HL-60 (cell line): ENCODE results near the gene TEX50.
"Not testable (repeated sequence)": the region's sequence is repeated elsewhere in the genome, so short reads cannot be mapped to it uniquely, and the experiment has no call there.

Experiments
- DNase-seq, 2 experiments: peaks; one replicate each; pipeline ENCODE4 v3.0.0-alpha.2; 2010 to 2020; ENCODE audit warnings: low read depth in 1 of 2, low spot score in 1 of 2
- H3K27ac ChIP-seq: fragments of 250-450 bp; sonication (Bioruptor Pico); replicated peaks from 2 replicates; pipeline ENCODE4 v1.5.1; 2020; ENCODE audit warnings: mild to moderate bottlenecking, moderate library complexity
- H3K27me3 ChIP-seq: fragments of 250-450 bp; sonication (Bioruptor Pico); 2 replicates; pipeline ENCODE4 v1.5.1; 2021; ENCODE audit warnings: mild to moderate bottlenecking, moderate library complexity; ENCODE audit not compliant: insufficient read depth, poor library complexity, severe bottlenecking
- H3K4me3 ChIP-seq: replicated peaks from 2 replicates; pipeline ENCODE4 v1.5.1; 2011; ENCODE audit warnings: mild to moderate bottlenecking, control low read depth, low read length; ENCODE audit not compliant: insufficient read depth
- CTCF ChIP-seq: IDR thresholded peaks from one replicate; pipeline ENCODE4 v1.5.1; 2011; ENCODE audit warnings: low read length, control low read depth, inconsistent platforms; ENCODE audit not compliant: insufficient read depth
- GABPA ChIP-seq: IDR thresholded peaks from 2 replicates; pipeline ENCODE4 v1.6.1; 2012; ENCODE audit warnings: low read depth
- POLR2AphosphoS5 ChIP-seq: IDR thresholded peaks from 2 replicates; pipeline ENCODE4 v1.6.1; 2012; ENCODE audit warnings: low read depth
- REST ChIP-seq: IDR thresholded peaks from 2 replicates; pipeline ENCODE4 v1.6.1; 2012; ENCODE audit warnings: low read depth; ENCODE audit not compliant: insufficient replicate concordance
- SPI1 ChIP-seq: IDR thresholded peaks from 2 replicates; pipeline ENCODE4 v1.6.1; 2012; ENCODE audit warnings: low read depth, mild to moderate bottlenecking, borderline replicate concordance

The TEX50 gene

GRCh38 chr1:173639102-173639501 is 4.0 kb downstream of the TEX50 start:
- H3K4me3 ChIP-seq: no peak overlapping the region
- TF ChIP-seq CTCF (no peak), REST (no peak), SPI1 (no peak)
- no peaks in the 10 kb centered on the region for H3K27me3 ChIP-seq
- H3K27ac ChIP-seq: no peak overlapping the region
- DNase-seq: no peak

DNA sequence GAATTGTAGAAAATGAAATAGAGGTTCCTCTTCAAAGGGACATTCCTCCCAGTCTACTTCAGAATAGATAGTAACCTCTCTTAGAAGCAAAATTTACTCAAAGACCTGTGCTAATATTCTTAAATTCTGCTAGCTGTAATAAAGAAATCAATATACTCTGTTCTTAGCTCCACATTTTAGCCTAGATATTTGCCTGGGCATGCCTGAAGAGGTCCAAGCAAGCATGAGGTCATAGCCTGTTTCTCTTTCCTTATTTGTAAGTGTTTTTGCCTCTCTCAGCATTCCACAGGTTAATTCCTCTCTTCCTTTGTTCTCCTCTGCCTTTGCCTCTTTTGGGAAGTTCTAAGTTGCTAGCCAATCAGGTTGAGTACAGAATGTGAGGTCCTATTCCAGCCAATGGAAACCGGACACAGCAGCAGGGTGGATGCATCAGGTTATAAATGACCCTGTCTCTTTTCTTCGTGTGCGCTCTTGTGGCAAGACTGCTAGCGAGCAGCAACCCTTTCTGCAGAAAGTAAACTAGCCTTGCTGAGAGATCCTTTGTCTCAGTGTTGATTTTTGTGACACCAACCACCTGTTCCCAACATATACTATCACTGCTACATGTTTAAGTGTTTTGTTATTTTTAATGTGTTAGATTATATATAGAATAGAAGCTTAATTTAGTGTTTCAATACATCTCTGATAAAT is 7.5 kb downstream of the TEX50 start:
- not testable (repeated sequence) for H3K27me3 ChIP-seq, H3K4me3 ChIP-seq, H3K27ac ChIP-seq, DNase-seq

DNA sequence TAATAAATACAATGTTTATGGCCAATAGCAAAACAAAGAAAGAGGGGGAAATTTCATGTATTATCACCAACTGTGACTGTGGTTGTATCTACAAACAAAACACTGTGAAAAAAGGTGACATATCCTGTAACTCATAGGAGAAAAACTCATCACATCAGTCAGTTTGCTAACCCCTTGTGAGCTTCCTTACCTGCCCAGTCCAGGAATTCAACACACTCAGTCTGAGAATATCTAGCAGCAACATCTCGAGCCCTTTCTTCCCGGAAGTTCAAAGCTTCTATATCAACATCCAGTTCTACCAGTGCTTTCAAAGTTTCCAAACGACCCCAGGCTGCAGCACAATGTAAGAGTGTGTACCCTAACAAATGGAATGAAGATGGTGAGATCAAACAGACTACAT is 11.5 kb downstream of the TEX50 start:
- TF ChIP-seq CTCF (no peak), REST (no peak), SPI1 (no peak), GABPA (no peak), POLR2AphosphoS5 (no peak)
- Histone ChIP-seq H3K27ac (no peak overlapping the region), H3K4me3 (no peak overlapping the region), H3K27me3 (no peaks in the 10 kb centered on the region)
- no peak for DNase-seq

DNA sequence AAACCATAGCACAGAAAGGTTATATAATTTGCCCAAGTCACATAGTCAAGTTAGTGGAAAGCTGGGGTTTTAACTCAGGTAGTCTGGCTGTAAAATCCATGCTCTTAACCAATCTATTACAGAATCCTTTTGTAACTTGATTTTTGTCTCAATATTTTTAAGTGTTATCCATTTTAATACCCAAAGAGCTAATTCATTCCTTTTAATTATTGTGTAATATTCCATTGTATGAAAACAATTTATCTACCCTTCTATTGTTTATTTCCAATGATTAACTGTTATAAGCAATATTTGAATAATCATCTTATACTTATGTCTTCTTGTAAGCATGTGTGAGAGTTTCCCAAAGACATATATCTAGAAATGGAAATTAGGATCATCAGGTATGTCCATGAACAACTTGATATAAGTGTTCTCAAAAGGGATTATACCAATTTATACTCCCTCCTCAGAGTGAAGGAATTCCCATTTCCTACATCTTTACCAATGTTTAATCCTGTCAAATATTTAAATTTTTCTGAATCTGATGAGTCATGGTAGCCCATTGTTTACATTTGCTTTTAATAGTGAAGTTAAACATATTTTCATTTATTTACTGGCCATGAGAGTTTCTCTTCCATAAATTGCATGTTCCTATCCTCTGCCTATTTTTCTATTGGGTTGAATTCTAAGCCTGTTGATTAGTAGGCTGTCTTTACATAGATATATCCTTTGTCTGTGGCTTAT is 13.9 kb downstream of the TEX50 start:
- TF ChIP-seq CTCF (no peak), SPI1 (no peak), POLR2AphosphoS5 (no peak)

More for the DNA sequence above, 13.9 kb downstream of the TEX50 start:
- DNase-seq: no peak
- H3K27ac ChIP-seq: no peak overlapping the region
- H3K4me3 ChIP-seq: no peak overlapping the region
- H3K27me3 ChIP-seq: no peaks in the 10 kb centered on the region
